ENCODE results near the gene ARFGEF3.

GRCh38 chr6:138229072-138229471 lies 67.3 kb downstream of the ARFGEF3 start:
- no peak for TF ChIP-seq POLR2A (IDR thresholded peaks at IDR 0.05; ENCODE audit: low read length)
- no peak for TF ChIP-seq GATA1 (IDR thresholded peaks at IDR 0.05; ENCODE audit: low read depth, low read length)
